T-helper 1 cell treated with Interleukin-12 subunit alpha and Interleukin-12 subunit beta and Interleukin-4 antibody, amounts not matched to agents 30 μg/mL and 1 μg/mL, for 36 hours (primary cell): ENCODE results near the gene ERICH3.

ENCODE experiments used
- H3K27ac Mint-ChIP-seq: one replicate; pipeline ENCODE4 v1.8.0; 2021; ENCODE audit warnings: mild to moderate bottlenecking, mixed read lengths
- H3K27me3 Mint-ChIP-seq: one replicate; pipeline ENCODE4 v1.8.0; 2021; ENCODE audit warnings: low read depth, mixed read lengths
- H3K36me3 Mint-ChIP-seq: one replicate; pipeline ENCODE4 v1.8.0; 2021; ENCODE audit warnings: low read depth, mixed read lengths
- H3K4me1 Mint-ChIP-seq: one replicate; pipeline ENCODE4 v1.8.0; 2021; ENCODE audit warnings: low read depth, mixed read lengths
- H3K4me3 Mint-ChIP-seq: one replicate; pipeline ENCODE4 v1.8.0; 2021; ENCODE audit warnings: mild to moderate bottlenecking, moderate library complexity, mixed read lengths
- H3K9me3 Mint-ChIP-seq: one replicate; pipeline ENCODE4 v1.8.0; 2021; ENCODE audit warnings: mixed read lengths

Gene ERICH3

DNA sequence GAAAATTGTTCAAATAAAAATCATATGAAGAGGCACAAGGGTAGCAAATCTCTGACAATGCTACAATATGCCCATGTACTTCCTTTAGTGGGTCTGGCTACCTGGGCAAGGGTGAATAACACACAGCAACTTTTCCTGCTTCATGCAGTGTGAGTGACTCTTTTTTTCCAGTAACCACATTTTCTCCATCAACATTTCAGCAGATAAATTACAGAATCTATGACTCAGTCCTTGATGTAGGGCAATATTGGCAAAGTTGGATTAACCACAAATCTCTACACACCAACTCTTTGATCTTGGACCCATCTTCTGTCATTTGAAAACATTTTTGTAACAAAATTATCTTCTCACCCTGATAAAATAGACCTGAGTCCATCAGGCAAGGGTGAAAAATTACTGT, 31.7 kb downstream of the ERICH3 start:
- Mint-ChIP-seq H3K27me3 (no peaks in the 10 kb centered on the region), H3K4me3 (no peak overlapping the region)

DNA sequence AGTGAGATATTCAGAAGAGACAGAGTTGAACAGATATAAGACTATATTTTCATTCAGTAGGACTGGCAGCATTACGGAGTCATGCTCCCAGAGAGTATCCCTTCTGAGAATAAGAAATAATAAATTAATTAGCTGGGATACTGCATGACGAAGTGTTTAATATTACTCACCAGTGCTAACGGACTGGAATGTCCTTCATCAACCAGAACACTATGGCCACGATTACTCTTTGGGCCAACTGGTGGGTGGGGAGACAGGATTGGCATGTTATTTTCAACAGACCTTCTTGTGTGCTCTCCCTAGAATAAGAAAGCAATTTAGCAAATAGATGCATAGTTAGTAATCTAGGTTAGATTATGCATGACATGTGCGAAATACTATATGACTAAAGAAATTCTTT, 32.4 kb downstream of the ERICH3 start:
- Mint-ChIP-seq H3K9me3 (no peaks in the 10 kb centered on the region), H3K4me1 (no peaks in the 10 kb centered on the region), H3K27me3 (no peaks in the 10 kb centered on the region), H3K36me3 (no peaks in the 10 kb centered on the region), H3K27ac (no peak overlapping the region), H3K4me3 (no peak overlapping the region)

More for the DNA sequence above, 31.7 kb downstream of the ERICH3 start:
- Mint-ChIP-seq H3K9me3 (no peaks in the 10 kb centered on the region), H3K36me3 (no peaks in the 10 kb centered on the region), H3K4me1 (no peaks in the 10 kb centered on the region), H3K27ac (no peak overlapping the region)

DNA sequence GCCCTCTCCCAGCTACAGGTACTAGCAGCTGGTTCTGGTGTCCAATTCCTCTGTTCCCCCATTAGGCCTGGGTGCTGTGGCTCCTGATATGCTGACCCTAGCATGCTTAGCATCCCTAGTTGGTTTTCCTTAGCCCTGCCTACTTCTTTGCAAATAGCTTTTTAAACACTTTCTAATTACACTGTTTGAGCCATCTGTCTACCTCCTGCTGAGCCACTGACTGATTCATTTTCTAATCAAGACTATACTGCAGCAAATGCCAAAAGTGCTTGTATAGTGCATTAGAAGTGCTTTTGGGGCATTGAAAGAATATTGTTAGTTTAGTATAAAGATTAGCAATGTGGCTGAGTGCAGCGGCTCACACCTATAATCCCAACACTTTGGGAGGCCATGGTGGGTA, 36.3 kb downstream of the ERICH3 start:
- Mint-ChIP-seq H3K36me3 (no peaks in the 10 kb centered on the region), H3K27me3 (no peaks in the 10 kb centered on the region), H3K4me3 (no peak overlapping the region), H3K27ac (no peak overlapping the region), H3K9me3 (no peaks in the 10 kb centered on the region), H3K4me1 (no peaks in the 10 kb centered on the region)

DNA sequence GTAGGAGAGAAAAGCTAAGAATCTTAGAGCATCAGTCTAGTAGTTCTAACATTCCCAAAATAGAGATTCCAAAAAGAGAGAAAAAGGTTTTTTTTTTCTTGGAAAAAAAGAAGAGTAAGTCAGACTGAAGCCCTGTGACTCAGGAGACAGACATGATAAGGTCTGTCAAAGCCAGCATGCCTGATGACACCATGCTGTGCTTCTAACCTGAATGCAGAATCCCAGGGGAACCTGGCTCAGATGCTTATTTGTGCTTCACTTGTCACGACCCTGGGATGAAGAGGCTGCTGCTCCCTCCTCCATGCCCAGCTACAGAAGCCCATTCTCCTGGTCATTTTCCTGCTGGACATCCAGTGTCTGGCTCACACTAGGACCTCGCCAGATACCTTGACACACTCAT, 44.3 kb downstream of the ERICH3 start:
- H3K27me3 Mint-ChIP-seq, result no peaks in the 10 kb centered on the region
- no peaks in the 10 kb centered on the region for H3K9me3 Mint-ChIP-seq
- no peak overlapping the region for H3K4me3 Mint-ChIP-seq
- H3K27ac Mint-ChIP-seq, result no peak overlapping the region
- no peaks in the 10 kb centered on the region for H3K36me3 Mint-ChIP-seq
- H3K4me1 Mint-ChIP-seq, result no peaks in the 10 kb centered on the region

DNA sequence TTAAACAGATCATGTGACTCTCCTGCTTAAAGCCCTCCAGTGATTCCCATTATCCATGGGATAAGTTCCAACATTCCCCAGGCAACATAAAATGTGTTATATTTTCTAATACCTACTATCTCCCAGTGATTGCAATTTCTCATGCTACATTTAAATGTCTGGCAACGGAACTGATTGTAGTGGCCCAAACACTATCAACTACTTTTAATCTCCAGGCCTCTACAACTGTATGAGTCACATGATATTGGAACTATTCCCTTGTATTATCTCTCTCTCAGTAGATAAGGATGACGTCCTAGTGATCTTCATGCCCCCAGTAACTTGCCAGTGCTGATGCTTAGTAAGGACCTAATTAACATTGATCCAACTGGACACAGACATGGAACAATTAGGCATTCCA, 49.9 kb downstream of the ERICH3 start:
- Mint-ChIP-seq H3K4me3 (no peak overlapping the region), H3K27ac (no peak overlapping the region), H3K27me3 (no peaks in the 10 kb centered on the region), H3K9me3 (no peaks in the 10 kb centered on the region), H3K4me1 (no peaks in the 10 kb centered on the region), H3K36me3 (no peaks in the 10 kb centered on the region)

DNA sequence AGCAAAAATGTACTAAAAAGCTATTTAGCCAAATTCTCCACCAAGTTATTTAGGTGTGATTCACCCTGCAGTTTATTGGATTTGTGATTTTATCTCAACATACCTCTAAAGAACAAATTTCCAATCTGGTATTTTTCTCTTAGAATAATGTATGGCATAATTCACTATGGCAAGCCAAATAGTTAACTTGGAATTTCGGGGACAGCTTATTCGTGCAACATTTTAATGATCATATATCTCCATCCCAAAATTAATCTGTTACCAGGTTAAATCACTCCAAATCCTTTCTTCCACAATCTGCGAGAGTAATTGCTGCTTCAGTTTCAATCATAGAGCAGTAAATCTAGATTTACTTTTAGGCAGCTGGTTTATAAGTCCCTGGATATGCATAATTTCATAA, 53.4 kb downstream of the ERICH3 start:
- no peaks in the 10 kb centered on the region for H3K36me3 Mint-ChIP-seq
- H3K9me3 Mint-ChIP-seq, result no peaks in the 10 kb centered on the region
- H3K27me3 Mint-ChIP-seq, result no peaks in the 10 kb centered on the region
- H3K27ac Mint-ChIP-seq, result no peak overlapping the region
- H3K4me1 Mint-ChIP-seq, result no peaks in the 10 kb centered on the region
- H3K4me3 Mint-ChIP-seq, result no peak overlapping the region

DNA sequence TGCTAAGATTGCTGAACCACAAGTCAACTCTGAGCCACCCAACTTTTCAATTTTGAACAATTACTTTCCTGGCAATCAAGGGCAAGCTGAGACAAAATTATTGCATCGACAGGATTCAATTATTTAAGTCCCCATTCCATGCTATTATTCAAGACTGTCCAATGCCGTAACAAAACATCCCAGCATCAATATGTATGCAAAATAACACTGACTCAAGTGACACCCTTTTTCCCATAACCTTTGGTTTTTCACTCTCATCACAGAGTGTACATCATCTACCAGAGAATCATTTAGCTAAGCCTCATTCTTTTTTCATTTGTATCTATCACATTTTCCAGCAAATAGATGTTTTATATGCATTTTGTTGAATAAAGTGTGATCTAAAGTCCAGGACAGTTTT, 54.6 kb downstream of the ERICH3 start:
- no peak overlapping the region for H3K27ac Mint-ChIP-seq
- no peaks in the 10 kb centered on the region for H3K4me1 Mint-ChIP-seq
- no peaks in the 10 kb centered on the region for H3K27me3 Mint-ChIP-seq
- H3K36me3 Mint-ChIP-seq, result no peaks in the 10 kb centered on the region
- H3K9me3 Mint-ChIP-seq, result no peaks in the 10 kb centered on the region
- H3K4me3 Mint-ChIP-seq, result no peak overlapping the region

DNA sequence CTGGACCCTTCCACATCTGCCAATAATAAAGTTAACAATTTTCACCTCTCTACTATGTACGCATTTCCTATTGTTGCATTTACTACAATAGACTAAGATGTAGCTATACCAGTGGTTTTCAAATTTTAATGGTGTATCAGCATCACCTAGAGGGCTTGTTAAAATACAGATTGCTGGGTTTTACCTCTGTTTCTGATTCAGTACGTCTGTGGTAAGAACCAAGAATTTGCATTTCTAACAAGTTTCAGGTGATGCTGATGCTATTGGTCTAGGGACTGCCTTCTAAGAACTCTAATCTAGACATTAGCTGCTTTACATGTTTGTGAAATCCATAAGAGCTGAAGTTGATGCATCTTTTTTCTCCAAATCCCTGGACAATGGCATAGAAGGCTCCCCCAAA, 59.7 kb downstream of the ERICH3 start:
- no peaks in the 10 kb centered on the region for H3K4me1 Mint-ChIP-seq
- no peak overlapping the region for H3K27ac Mint-ChIP-seq
- H3K27me3 Mint-ChIP-seq, result no peaks in the 10 kb centered on the region
- H3K4me3 Mint-ChIP-seq, result no peak overlapping the region
- no peaks in the 10 kb centered on the region for H3K9me3 Mint-ChIP-seq
- no peaks in the 10 kb centered on the region for H3K36me3 Mint-ChIP-seq

DNA sequence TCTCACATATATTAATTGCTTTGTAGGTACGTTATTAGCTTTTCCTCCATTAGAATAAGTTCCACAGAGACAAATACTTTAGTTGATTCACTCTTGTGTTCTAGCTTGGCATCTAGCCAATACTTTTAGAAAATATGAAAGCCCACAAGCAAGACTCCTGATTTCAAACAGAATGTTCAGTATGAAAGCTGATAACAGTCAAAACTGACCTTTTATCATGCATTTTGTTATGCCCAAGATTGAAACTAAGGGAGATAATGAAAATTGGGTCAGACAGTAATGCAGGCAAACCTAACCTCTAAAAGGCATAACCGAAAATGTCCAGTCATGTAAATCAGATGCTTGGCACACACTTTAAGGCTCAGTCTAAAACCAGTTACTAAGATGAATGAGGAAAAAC, 61.7 kb downstream of the ERICH3 start:
- H3K4me1 Mint-ChIP-seq, result no peaks in the 10 kb centered on the region
- no peaks in the 10 kb centered on the region for H3K9me3 Mint-ChIP-seq
- H3K4me3 Mint-ChIP-seq, result no peak overlapping the region

DNA sequence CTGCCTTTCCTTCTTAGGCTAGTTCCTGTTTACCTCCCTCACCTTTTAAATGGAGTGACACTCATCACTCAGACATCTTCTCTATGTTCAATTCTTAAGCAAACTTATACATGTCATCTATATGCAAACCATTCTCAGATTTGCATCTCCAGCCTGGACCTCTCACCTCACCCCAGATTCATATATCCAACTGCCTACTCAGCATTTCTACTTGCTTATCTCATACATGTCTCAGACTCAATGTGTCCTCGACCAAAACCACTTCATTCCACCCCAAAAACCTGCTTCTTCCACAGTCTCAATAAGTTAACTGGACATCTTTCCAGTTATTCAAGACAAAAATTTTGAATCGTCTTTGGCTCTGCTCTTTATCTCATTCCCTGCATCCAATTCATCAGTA, 62.6 kb downstream of the ERICH3 start:
- Mint-ChIP-seq H3K4me3 (no peak overlapping the region), H3K27me3 (no peaks in the 10 kb centered on the region), H3K27ac (no peak overlapping the region), H3K36me3 (no peaks in the 10 kb centered on the region), H3K4me1 (no peaks in the 10 kb centered on the region), H3K9me3 (no peaks in the 10 kb centered on the region)

More for the DNA sequence above, 61.7 kb downstream of the ERICH3 start:
- H3K27ac Mint-ChIP-seq, result no peak overlapping the region
- no peaks in the 10 kb centered on the region for H3K27me3 Mint-ChIP-seq
- H3K36me3 Mint-ChIP-seq, result no peaks in the 10 kb centered on the region

DNA sequence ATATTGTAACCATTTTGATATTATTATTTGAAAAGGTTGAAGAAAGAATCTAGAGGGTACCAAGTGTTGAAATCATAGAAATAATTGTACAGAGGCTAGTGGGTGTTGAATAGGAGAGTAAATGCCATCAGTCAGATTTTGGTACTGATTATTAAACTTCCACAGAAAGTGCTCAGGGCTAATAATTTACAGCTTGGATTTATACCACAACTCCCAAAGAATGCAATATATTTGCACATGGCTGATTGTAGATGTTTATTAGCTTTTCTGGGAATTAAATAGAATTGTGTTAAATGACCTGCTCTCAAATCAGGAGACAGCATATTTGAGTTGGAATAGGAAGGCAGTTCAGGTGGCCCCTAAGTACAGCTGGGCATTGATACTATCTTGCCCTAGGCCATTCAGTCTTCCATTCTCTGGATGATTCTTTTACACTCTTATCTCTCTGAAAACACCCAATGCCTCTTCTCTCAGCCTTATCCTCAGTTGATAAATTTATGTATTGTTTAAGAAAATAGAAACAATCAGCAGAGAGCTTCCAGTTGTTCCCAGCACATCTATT, 63.7 kb downstream of the ERICH3 start:
- Mint-ChIP-seq H3K27ac (no peak overlapping the region), H3K4me3 (no peak overlapping the region), H3K4me1 (no peaks in the 10 kb centered on the region), H3K9me3 (no peaks in the 10 kb centered on the region), H3K27me3 (no peaks in the 10 kb centered on the region), H3K36me3 (no peaks in the 10 kb centered on the region)

DNA sequence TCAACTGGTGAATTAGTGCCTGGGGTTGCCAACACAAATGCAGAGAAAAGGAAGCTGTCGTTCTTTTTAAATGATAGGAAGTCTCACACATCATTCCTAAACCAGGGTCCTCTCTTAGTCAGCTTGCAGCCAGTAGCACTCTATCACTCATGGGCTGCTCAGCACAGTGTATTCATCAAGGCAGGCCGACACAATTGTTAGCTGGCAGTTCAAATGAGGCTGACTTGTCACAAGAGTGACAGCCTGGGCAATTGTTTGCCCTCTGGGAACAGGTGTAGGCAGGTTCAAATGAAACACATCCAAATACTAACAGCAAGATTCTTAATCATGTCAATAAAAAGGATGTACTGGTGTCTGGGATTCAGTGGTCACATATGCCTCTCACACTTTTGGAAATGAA, 76.9 kb downstream of the ERICH3 start:
- no peaks in the 10 kb centered on the region for H3K36me3 Mint-ChIP-seq
- no peak overlapping the region for H3K4me3 Mint-ChIP-seq
- no peak overlapping the region for H3K27ac Mint-ChIP-seq
- no peaks in the 10 kb centered on the region for H3K27me3 Mint-ChIP-seq
- H3K9me3 Mint-ChIP-seq, result no peaks in the 10 kb centered on the region
- no peaks in the 10 kb centered on the region for H3K4me1 Mint-ChIP-seq

DNA sequence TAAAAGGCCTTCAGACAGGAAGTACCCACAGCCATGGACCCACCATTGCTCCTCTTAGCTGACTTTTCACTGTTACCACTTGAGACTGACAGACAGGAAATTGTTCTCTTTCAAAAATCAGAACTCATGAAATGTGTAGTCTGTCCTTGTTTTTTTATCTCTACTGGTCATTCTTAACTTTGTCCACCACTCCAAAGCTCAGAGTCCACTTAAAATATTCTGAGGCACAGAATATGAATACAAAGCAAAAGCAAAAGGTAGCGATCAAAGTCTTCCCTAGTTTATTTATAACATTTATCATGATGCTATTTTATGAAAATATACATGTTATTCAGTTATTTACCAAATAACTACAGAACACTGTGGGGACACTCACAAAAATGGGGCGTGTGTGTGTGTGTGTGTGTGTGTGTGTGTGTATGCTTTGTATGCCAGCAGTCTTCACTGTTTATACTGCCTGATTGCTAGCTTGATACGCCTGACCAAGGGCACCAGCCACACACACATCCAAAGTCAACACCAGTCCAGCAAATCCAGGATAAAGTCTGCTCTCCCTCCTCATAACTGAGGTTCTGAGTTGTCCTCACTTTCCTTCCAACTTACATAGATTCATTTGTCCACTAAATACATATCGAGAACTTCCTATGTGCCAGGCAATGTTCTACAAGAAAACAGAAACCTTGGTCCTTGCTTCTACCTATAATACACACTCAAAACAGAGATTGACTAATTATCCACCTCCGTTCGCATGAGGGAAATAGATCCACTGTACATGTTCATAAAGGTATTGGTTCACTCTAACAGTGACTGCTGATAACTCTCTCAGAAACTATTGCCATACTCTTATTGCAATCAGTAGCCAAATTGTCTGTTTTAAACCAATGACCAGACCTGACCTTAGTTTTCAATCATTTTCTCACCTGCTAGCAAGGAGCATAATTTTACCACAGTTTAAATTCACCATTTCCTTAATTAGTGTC, 79.4 kb downstream of the ERICH3 start:
- Mint-ChIP-seq H3K9me3 (no peaks in the 10 kb centered on the region), H3K27me3 (no peaks in the 10 kb centered on the region), H3K27ac (no peak overlapping the region), H3K4me3 (no peak overlapping the region), H3K36me3 (no peaks in the 10 kb centered on the region), H3K4me1 (no peaks in the 10 kb centered on the region)

DNA sequence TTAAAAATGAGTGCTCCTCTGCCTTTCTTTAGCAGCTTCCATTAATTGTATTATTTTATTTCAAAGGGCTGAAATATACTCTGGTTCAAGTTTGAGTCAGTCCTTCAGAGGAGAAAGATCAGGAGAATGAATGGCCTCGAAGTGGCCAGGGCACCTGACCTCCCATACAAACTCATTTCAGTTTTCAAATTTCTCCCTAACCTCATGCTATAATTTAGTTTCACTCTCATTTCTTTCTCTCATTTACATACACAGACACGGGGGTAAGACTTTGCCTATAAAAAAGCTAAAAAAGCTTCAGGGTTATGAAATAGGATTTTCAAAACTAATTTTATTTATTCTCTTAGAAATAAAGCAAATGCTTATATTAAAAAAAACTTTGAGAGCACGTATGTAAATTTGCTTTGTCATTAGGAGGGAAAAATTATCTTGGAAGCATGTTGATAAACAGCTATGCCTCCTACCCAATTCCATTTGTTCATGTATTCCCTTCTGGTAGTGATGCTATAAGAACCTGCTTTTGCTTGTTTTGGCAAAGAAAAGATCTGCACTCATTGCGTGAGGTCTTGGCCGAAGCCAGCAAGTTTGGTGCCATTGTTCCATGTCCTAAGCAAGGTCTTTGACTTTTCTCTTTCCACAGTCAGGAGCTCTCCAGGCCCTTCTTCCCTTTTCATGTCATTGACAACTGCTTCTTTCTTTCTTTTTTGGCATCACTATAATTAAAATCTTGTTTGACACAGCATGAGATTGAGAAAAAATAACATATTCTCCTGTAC, 80.8 kb downstream of the ERICH3 start:
- Mint-ChIP-seq H3K4me1 (no peaks in the 10 kb centered on the region), H3K4me3 (no peak overlapping the region), H3K27ac (no peak overlapping the region), H3K9me3 (no peaks in the 10 kb centered on the region), H3K27me3 (no peaks in the 10 kb centered on the region), H3K36me3 (no peaks in the 10 kb centered on the region)

DNA sequence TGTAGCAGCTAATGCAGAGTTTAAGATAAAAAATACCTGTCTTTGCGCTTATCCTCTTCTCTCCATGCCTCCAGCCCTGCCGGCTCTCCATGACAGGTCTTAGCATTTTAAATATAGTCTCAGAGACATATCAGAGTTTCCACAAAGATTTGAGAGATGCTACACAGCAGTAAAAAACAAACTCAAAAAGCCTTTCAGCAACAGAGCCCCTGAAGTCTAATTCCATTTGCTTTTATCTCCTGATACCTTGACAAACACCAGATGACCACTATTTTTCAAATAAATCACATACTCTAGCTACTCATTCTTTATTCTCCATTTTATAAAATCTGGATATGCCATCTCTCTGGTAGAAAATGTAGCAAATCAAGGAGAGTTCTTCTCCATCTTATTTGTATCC, 81.6 kb downstream of the ERICH3 start:
- Mint-ChIP-seq H3K36me3 (no peaks in the 10 kb centered on the region), H3K4me1 (no peaks in the 10 kb centered on the region), H3K27me3 (no peaks in the 10 kb centered on the region), H3K4me3 (no peak overlapping the region), H3K27ac (no peak overlapping the region), H3K9me3 (no peaks in the 10 kb centered on the region)
